22Rv1 (cell line): Measurements from ENCODE around the gene POGK.
A peak's percentile ranks its signal among the peaks of the same experiment; 100 is the strongest.

Experiments
- H3K27ac ChIP-seq: fragments of 450-650 bp; 2 replicates; pipeline ENCODE4 v1.5.1; 2017
- ZFX ChIP-seq: fragments of 450-650 bp; IDR thresholded peaks from 2 replicates; pipeline ENCODE4 v1.6.1; 2017; ENCODE audit warnings: antibody characterized with exemption, borderline replicate concordance
- TF ChIP-seq, protein P1 (sequence below): fragments of 450-650 bp; IDR thresholded peaks from 2 replicates; pipeline ENCODE4 v1.5.1; 2017; ENCODE audit warnings: mild to moderate bottlenecking

The POGK gene

DNA sequence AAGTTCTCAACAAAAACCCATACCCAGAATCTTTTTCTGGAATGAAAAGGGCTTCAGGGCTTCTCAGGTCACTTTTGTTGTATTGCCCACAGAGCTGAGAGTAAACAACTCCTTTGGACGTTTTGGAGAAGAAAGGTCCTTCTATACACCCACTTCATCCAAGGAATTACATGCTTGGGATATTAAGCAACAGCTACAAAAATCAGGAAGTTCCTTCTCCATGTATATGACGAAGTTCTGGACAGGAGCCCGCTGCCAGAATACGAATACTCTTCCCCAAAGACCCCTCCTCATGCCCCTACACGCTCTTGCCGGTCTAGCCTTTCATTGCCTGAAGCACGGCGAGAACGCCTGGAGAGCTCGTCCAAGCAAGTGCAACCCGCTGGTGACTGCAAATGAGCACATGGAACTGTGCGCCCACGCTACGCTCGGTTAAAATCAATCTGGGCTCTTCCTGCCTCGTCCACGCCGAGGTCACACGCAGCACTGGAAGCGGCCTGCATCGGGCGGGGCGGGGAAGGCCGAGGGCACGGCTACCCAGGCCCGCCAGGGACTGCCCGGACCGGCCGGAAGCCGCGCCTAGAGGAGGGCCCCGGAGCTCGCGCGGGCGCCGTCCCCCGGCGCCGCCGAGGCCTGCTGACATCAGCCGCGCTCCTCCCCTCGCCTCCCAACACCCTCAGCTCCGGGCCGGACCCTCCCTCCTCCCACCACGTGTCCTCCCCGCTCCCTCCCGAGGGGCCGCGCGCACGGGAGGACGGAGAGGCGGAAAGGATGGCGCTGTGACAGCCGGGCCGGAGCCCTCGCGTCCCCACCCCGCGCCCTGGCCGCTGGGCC, at the start of gene POGK:
Gene POGK, plus strand, starts transcription at position 710 of the 834 bp plus-strand sequence. CDS start 1,482 bp downstream, outside the sequence.
- no peak for TF ChIP-seq ZFX
- TF ChIP-seq, protein P1, sequence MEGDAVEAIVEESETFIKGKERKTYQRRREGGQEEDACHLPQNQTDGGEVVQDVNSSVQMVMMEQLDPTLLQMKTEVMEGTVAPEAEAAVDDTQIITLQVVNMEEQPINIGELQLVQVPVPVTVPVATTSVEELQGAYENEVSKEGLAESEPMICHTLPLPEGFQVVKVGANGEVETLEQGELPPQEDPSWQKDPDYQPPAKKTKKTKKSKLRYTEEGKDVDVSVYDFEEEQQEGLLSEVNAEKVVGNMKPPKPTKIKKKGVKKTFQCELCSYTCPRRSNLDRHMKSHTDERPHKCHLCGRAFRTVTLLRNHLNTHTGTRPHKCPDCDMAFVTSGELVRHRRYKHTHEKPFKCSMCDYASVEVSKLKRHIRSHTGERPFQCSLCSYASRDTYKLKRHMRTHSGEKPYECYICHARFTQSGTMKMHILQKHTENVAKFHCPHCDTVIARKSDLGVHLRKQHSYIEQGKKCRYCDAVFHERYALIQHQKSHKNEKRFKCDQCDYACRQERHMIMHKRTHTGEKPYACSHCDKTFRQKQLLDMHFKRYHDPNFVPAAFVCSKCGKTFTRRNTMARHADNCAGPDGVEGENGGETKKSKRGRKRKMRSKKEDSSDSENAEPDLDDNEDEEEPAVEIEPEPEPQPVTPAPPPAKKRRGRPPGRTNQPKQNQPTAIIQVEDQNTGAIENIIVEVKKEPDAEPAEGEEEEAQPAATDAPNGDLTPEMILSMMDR: no peak
- H3K27ac ChIP-seq: peak within 1 kb of the TSS; percentile 87

DNA sequence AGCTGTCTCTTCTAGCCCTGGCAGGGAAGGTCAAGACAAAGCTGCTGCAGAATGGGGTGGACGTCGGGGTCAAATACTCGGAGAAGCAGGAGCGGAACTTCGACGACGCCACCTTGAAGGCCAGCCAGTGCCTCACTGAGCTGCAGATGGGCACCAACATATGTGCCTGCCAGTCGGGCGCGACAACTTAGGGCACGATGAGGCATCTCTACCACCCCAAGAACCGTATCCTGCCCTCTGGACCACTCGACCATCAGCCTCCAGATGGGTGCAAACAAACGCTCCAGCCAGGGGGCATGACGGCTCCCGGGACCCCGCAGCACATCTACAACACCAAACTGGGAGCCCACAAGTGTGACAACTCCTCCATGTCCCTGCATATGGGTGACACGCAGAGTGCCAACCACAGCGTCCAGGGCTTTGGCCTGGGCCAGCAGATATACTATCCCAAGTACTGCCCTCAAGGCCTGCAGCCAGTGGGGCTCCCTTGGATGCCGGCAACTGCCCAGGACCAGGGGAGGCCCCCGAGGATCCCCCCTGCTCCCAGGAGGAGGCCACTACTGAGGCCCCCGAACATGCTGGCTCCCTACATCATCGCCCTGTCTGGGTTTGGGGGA, 42.5 kb upstream of the POGK start:
- TF ChIP-seq, protein P1: no peak
- TF ChIP-seq ZFX: no peak

DNA sequence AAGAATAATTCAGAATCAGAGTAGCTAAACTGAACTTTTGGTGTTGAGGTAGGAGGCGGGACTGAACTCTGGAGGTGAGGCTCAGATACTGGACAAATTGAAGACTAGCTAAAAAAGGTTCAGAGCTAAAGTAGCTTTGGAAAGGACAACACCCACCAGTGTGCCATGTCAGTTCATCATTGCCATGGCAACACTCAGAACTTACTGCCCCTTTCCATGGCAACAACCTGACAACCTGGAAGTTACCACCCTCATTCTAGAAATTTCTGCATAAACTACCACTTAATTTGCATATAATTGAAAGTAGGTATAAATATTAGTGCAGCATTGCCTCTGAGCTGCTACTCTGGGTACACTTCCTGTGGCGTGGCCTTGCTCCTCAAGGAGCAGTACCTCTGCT, 30.3 kb upstream of the POGK start:
- H3K27ac ChIP-seq: no peak overlapping the region
- no peak for TF ChIP-seq ZFX
- TF ChIP-seq, protein P1: no peak

More for the DNA sequence above, 42.5 kb upstream of the POGK start:
- no peak overlapping the region for H3K27ac ChIP-seq

DNA sequence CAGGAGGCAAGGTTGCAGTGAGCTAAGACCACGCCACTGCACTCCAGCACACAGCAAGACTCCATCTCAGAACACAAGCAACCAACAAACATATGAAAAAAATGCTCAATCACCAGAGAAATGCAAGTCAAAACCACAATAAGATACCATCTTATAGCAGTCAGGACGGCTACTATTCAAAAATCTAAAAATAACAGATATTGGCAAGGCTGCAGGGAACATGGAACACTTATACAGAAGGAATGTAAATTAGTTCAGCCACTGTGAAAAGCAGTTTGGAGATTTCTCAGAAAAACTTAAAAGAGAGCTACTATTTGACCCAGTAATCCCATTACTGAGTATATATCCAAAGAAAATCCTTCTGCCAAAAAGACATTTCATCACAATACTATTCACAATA, 27.6 kb upstream of the POGK start:
- H3K27ac ChIP-seq: no peak overlapping the region
- TF ChIP-seq, protein P1: no peak
- TF ChIP-seq ZFX: no peak

GRCh38 chr1:166813508-166814223, 25.6 kb upstream of the POGK start:
- H3K27ac ChIP-seq: no peak overlapping the region
- TF ChIP-seq, protein P1: no peak
- no peak for TF ChIP-seq ZFX

GRCh38 chr1:166814611-166815010, 24.7 kb upstream of the POGK start:
- no peak overlapping the region for H3K27ac ChIP-seq
- TF ChIP-seq, protein P1: no peak
- TF ChIP-seq ZFX: no peak
